PC-9 (cell line): Measurements from ENCODE around the gene PALLD. TPM values are rescaled to one million over a fixed set of nuclear protein-coding genes. Genes with fewer than 3 reads are reported as not detected.

Experiments used
- BruUV-seq: library from RNA; stranded (reverse); fragments of 400-500 nt; replicated peaks from 2 replicates; lab custom pipeline; 2021; lab: Mats Ljungman, UMichigan
- CTCF ChIA-PET: fragments of 300-600 bp; sonication (Branson Sonifier 250); formaldehyde crosslinking; loops from one replicate; lab custom pipeline; 2022; ENCODE audit warnings: antibody characterized with exemption; lab: Charles Lee
- POLR2A ChIA-PET: fragments of 300-600 bp; sonication (Branson Sonifier 250); formaldehyde crosslinking; loops from one replicate; lab custom pipeline; 2022; ENCODE audit warnings: antibody characterized with exemption; ENCODE audit not compliant: unreplicated experiment; lab: Charles Lee
- DNase-seq, 2 experiments: peaks; one replicate each; pipeline versions ENCODE4 v3.0.0 to v3.0.0-alpha.2; 2015 to 2022; ENCODE audit warnings: mixed read lengths in 1 of 2
- H2AFZ ChIP-seq: fragments of 200-600 bp; sonication (generic); 2 replicates; pipeline ENCODE4 v1.8.1; 2017; ENCODE audit warnings: antibody characterized with exemption
- H3F3A ChIP-seq: fragments of 200-600 bp; sonication (generic); 2 replicates; pipeline ENCODE4 v1.8.1; 2017; ENCODE audit warnings: antibody characterized with exemption, mild to moderate bottlenecking, low read depth; ENCODE audit not compliant: insufficient read depth
- H3K27ac ChIP-seq: fragments of 200-600 bp; sonication (generic); 2 replicates; pipeline ENCODE4 v1.6.1; 2016; ENCODE audit warnings: mixed run types
- H3K27me3 ChIP-seq: fragments of 200-600 bp; sonication (generic); 2 replicates; pipeline ENCODE4 v1.6.1; 2016; ENCODE audit warnings: low read depth, mixed run types; ENCODE audit not compliant: insufficient read depth
- H3K36me3 ChIP-seq: fragments of 200-600 bp; sonication (generic); 2 replicates; pipeline ENCODE4 v1.6.1; 2016; ENCODE audit warnings: low read depth, mixed run types
- H3K4me1 ChIP-seq: fragments of 200-600 bp; sonication (generic); replicated peaks from 2 replicates; pipeline ENCODE4 v1.6.1; 2016; ENCODE audit warnings: mixed run types; ENCODE audit not compliant: insufficient read depth
- H3K4me2 ChIP-seq: fragments of 200-600 bp; sonication (generic); 2 replicates; pipeline ENCODE4 v1.6.1; 2017; ENCODE audit warnings: mixed run types
- H3K4me3 ChIP-seq: fragments of 200-600 bp; sonication (generic); 2 replicates; pipeline ENCODE4 v1.6.1; 2016; ENCODE audit warnings: mixed run types
- H3K79me2 ChIP-seq: fragments of 200-600 bp; sonication (generic); 2 replicates; pipeline ENCODE4 v1.6.1; 2017; ENCODE audit warnings: low read depth, mixed run types
- H3K9me2 ChIP-seq: fragments of 200-600 bp; sonication (generic); 2 replicates; pipeline ENCODE4 v1.8.1; 2017; ENCODE audit warnings: mild to moderate bottlenecking; ENCODE audit not compliant: insufficient read depth
- H3K9me3 ChIP-seq: fragments of 200-600 bp; sonication (generic); 2 replicates; pipeline ENCODE4 v1.8.1; 2016; ENCODE audit warnings: low read depth; ENCODE audit not compliant: insufficient read depth
- H4K20me1 ChIP-seq: fragments of 200-600 bp; sonication (generic); 2 replicates; pipeline ENCODE4 v1.8.1; 2017; ENCODE audit not compliant: insufficient read depth
- CTCF ChIP-seq: fragments of 200-600 bp; sonication (generic); conservative IDR thresholded peaks from 2 replicates; pipeline ENCODE4 v1.6.1; 2017; ENCODE audit warnings: mixed run types, antibody characterized with exemption, mild to moderate bottlenecking, moderate library complexity
- EZH2 ChIP-seq: fragments of 200-600 bp; sonication (generic); IDR thresholded peaks from 2 replicates; pipeline ENCODE4 v1.8.0; 2017; ENCODE audit warnings: antibody characterized with exemption, low read depth
- intact Hi-C: fragments of 100-400 bp; cut with micrococcal nuclease; formaldehyde crosslinking; loops from one replicate; pipeline ENCODE4 v1.10.0; 2022; ENCODE audit not compliant: unreplicated experiment
- total RNA-seq: library from RNA; stranded (reverse); gene quantifications from 2 replicates; pipeline ENCODE4 v1.2.3, GENCODE V29; 2021

Gene PALLD
- total RNA-seq, 1 experiment from 2014 or later = 156 TPM

- Histone ChIP-seq H3K27me3 (no peaks in the 10 kb centered on the region), H3K9me3 (no peaks in the 10 kb centered on the region), H2AFZ (no peak overlapping the region), H3K4me2 (no peak overlapping the region), H3K9me2 (no peaks in the 10 kb centered on the region), H3F3A (no peaks in the 10 kb centered on the region), H3K4me3 (no peak overlapping the region), H3K79me2 (no peaks in the 10 kb centered on the region), H4K20me1 (no peaks in the 10 kb centered on the region), H3K4me1 (peaks cover 3% of the 10 kb centered on the region; the same call in 1 of the 2 replicates), H3K36me3 (no peaks in the 10 kb centered on the region), H3K27ac (no peak overlapping the region)
- no TSS peak for BruUV-seq
- ChIA-PET POLR2A (no interaction called here), CTCF (no interaction called here)
- TF ChIP-seq CTCF (no peak), EZH2 (no peak)
- intact Hi-C loops = no loop called here
- no peak for DNase-seq
Observed at GRCh38 chr4:168646001-168646768, 149.3 kb downstream of the PALLD start.

- H3K79me2 ChIP-seq = no peaks in the 10 kb centered on the region
Observed at GRCh38 chr4:168647646-168648375, 151.0 kb downstream of the PALLD start.

More at GRCh38 chr4:168647646-168648375, 151.0 kb downstream of the PALLD start:
- intact Hi-C loops = no loop called here
- H3K9me2 ChIP-seq = no peaks in the 10 kb centered on the region
- H3K27me3 ChIP-seq = no peaks in the 10 kb centered on the region
- ChIA-PET POLR2A (interaction anchor here (0.6 kb wide), 1 partner anchor 86 kb away, joined by 3 read pairs; no protein-coding TSS in a partner anchor), CTCF (no interaction called here)
- DNase-seq = no peak
- H3K36me3 ChIP-seq = no peaks in the 10 kb centered on the region
- H3F3A ChIP-seq = no peaks in the 10 kb centered on the region
- BruUV-seq = no TSS peak
- H3K9me3 ChIP-seq = no peaks in the 10 kb centered on the region
- no peaks in the 10 kb centered on the region for H4K20me1 ChIP-seq
- no peak overlapping the region for H3K27ac ChIP-seq
- no peak overlapping the region for H2AFZ ChIP-seq
- no peak overlapping the region for H3K4me2 ChIP-seq
- H3K4me3 ChIP-seq = no peak overlapping the region
- peaks cover 3% of the 10 kb centered on the region; the same call in 1 of the 2 replicates for H3K4me1 ChIP-seq
- TF ChIP-seq EZH2 = no peak
- TF ChIP-seq CTCF = no peak
